Ascending aorta (tissue), 2 donors: ENCODE measurements around the gene BRD3OS. TPM values are rescaled to one million over a fixed set of nuclear protein-coding genes. Genes with fewer than 3 reads are reported as not detected.

Experiments
- DNase-seq, 2 donors: peaks; one replicate each; pipeline ENCODE4 v3.0.0-alpha.2; 2019; ENCODE audit warnings: low spot score in 2 of 2
- H3K27ac ChIP-seq, 2 donors: fragments of 200-600 bp; sonication (generic); one replicate each; pipeline ENCODE4 v1.5.1; 2016 to 2017; ENCODE audit warnings: mild to moderate bottlenecking in 1 of 2
- H3K27me3 ChIP-seq: fragments of 200-600 bp; sonication (generic); one replicate; pipeline ENCODE4 v1.5.1; 2017
- H3K36me3 ChIP-seq, 2 donors: fragments of 200-600 bp; sonication (generic); one replicate each; pipeline ENCODE4 v1.5.1; 2016
- H3K4me1 ChIP-seq, 2 donors: fragments of 200-600 bp; sonication (generic); one replicate each; pipeline ENCODE4 v1.5.1; 2016 to 2017; ENCODE audit warnings: mild to moderate bottlenecking in 1 of 2
- H3K4me3 ChIP-seq, 2 donors: fragments of 200-600 bp; sonication (generic); one replicate each; pipeline ENCODE4 v1.5.1; 2016 to 2017; ENCODE audit warnings: mild to moderate bottlenecking in 1 of 2
- H3K9me3 ChIP-seq, 2 donors: fragments of 200-600 bp; sonication (generic); one replicate each; pipeline ENCODE4 v1.5.1; 2016
- CTCF ChIP-seq, 3 experiments: fragments of 200-600 bp in 2 of 3; fragments of 450-650 bp in 1 of 3; sonication (generic) in 2 of 3; IDR thresholded peaks; one replicate each; pipeline ENCODE4 v1.5.1; 2016 to 2019; ENCODE audit warnings: antibody characterized with exemption in 3 of 3, mild to moderate bottlenecking in 1 of 3, moderate library complexity in 1 of 3
- intact Hi-C: fragments of 100-400 bp; cut with DNase I; formaldehyde crosslinking; loops from one replicate; pipeline ENCODE4 v1.15.1; 2023
- total RNA-seq: library from RNA; depleted of rRNA; stranded (reverse); fragments of >200 nt; gene quantifications from one replicate; pipeline ENCODE4 v1.1.0, GENCODE V29; 2016

The BRD3OS gene
- total RNA-seq, 1 donor from 2014 or later = 15.9 TPM

- Histone ChIP-seq H3K9me3 (no peaks in the 10 kb centered on the region), H3K4me1 (no peaks in the 10 kb centered on the region), H3K4me3 (no peak overlapping the region), H3K27ac (no peak overlapping the region), H3K27me3 (no peaks in the 10 kb centered on the region), H3K36me3 (no peaks in the 10 kb centered on the region)
- TF ChIP-seq CTCF (IDR thresholded peaks at IDR 0.05) = no peak
- no peak for DNase-seq
- intact Hi-C loops = no loop called here
Measured at GRCh38 chr9:134011401-134011800, 13.9 kb upstream of the BRD3OS start.

DNA sequence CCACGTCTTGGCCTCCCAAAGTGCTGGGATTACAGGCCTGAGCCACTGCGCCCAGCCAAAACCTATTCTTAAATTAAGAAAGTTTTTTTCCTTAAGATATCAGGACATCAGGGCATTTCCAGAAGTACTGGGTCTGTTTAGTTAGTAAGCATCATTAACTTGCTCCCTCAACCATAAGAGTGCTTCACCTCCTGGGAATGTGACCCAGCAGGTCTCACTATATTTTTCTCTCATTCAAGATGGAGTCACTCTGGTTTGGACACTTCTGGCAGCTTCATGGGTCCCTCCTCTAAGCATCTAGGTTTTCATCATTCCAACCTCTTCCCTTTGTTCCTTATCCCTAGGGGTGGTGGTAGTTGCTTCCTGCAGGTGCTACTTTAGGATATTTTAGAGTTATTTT lies 10.3 kb upstream of the BRD3OS start:
- Histone ChIP-seq H3K9me3 (no peaks in the 10 kb centered on the region), H3K4me1 (no peaks in the 10 kb centered on the region), H3K36me3 (no peaks in the 10 kb centered on the region), H3K4me3 (no peak overlapping the region), H3K27me3 (no peaks in the 10 kb centered on the region), H3K27ac (no peak overlapping the region)
- intact Hi-C loops = no loop called here
- no peak for TF ChIP-seq CTCF (IDR thresholded peaks at IDR 0.05)
- DNase-seq = no peak

DNA sequence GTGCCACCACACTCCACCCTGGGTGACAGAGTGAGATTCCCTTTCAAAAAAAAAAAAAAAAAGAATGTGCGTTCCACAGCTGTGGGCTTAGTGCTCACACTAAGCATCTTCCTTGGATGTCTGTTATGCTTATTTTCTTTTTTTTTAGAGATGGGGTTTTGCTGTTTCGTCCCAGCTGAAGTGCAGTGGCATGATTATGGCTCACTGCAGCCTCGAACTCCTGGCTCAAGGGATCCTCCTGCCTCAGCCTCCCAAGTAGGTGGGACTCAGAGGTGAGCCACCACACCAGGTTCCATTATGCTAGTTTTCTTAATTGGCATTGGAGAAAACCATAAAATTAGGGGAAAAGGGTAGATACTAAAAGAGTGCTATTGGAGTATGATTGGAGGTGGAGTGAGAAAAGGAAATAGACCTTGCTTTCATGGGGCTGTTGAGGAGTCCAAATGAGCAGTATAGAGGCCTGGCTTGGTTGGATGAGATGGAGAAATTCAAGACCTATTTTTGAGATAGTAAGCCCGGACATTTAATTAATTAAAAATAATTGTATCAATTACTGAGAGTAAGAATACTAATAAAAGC lies 978 bp upstream of the BRD3OS start:
- intact Hi-C loops = loop anchor here (2.0 to 10.0 kb wide), 3 partner anchors 650 to 1936 kb away; partner anchors contain the start of genes STKLD1, SURF4, TSC1 and UBAC1
- Histone ChIP-seq H3K9me3 (no peaks in the 10 kb centered on the region), H3K4me1 (peaks cover 0 to 3% of the 10 kb centered on the region in 2 donors), H3K36me3 (peaks cover 0 to 7% of the 10 kb centered on the region in 2 donors), H3K27ac (peak overlapping the region; percentile 20 to 40), H3K4me3 (peak overlapping the region; percentile 39 to 54), H3K27me3 (no peaks in the 10 kb centered on the region)
- no peak for DNase-seq
- TF ChIP-seq CTCF (IDR thresholded peaks at IDR 0.05) = no peak

GRCh38 chr9:134025606-134026541 lies 593 bp downstream of the BRD3OS start:
- Histone ChIP-seq H3K27ac (peak overlapping the region; percentile 45 to 68), H3K9me3 (no peaks in the 10 kb centered on the region), H3K4me1 (peaks cover 0 to 3% of the 10 kb centered on the region in 2 donors), H3K36me3 (peaks cover 6 to 20% of the 10 kb centered on the region in 2 donors), H3K4me3 (peak overlapping the region; percentile 70 to 97), H3K27me3 (no peaks in the 10 kb centered on the region)
- no peak for DNase-seq
- no peak for TF ChIP-seq CTCF (IDR thresholded peaks at IDR 0.05)
- intact Hi-C loops = loop anchor here (1.0 to 10.0 kb wide), 10 partner anchors 34 to 1935 kb away; partner anchors contain the start of genes BRD3, RNU6ATAC, RXRA and STKLD1

DNA sequence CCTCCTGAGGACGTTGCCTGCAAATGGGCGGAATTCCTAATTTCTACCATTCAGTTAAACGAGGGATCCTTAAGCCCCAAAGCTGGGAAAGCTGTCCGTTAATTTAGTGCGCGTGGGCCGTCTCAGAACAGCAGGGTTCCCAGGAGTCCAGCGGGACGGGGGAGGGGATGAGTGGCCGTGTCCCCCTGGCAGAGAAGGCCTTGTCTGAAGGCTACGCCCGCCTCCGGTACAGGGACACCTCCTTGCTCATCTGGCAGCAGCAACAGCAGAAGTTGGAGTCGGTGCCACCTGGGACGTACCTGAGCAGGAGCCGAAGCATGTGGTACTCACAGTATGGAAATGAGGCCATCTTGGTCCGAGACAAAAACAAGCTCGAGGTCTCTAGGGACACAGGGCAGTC lies 1.3 kb downstream of the BRD3OS start:
- no peak overlapping the region for H3K4me3 ChIP-seq
- TF ChIP-seq CTCF (IDR thresholded peaks at IDR 0.05) = no peak
- no peaks in the 10 kb centered on the region for H3K27me3 ChIP-seq
- peaks cover 13 to 27% of the 10 kb centered on the region in 2 donors for H3K36me3 ChIP-seq
- no peak for DNase-seq
- intact Hi-C loops = loop anchor here (5.0 to 10.0 kb wide), 3 partner anchors 301 to 1082 kb away; partner anchors contain the start of genes RXRA, STKLD1, SURF4 and TSC1
- H3K9me3 ChIP-seq = no peaks in the 10 kb centered on the region
- peaks cover 0 to 3% of the 10 kb centered on the region in 2 donors for H3K4me1 ChIP-seq
- no peak overlapping the region for H3K27ac ChIP-seq
